IMR-90 (cell line): ENCODE results near the gene DNPH1. TPM values are rescaled to one million over a fixed set of nuclear protein-coding genes. Genes with fewer than 3 reads are reported as not detected.

Source experiments
- ATAC-seq: fragments of 200-7000 bp; cut with Tn5 transposase; 2 replicates; pipeline ENCODE4 v1.9.1; 2020; ENCODE audit warnings: low read depth, mild to moderate bottlenecking, moderate library complexity
- BruUV-seq: library from RNA; stranded (reverse); fragments of 400-500 nt; replicated peaks from 2 replicates; lab custom pipeline; 2021; lab: Mats Ljungman, UMichigan
- CTCF ChIA-PET: fragments of 300-600 bp; formaldehyde crosslinking; extraction: SDS; loops from one replicate; lab custom pipeline; 2021; ENCODE audit warnings: antibody characterized with exemption; lab: Yijun Ruan, JAX
- POLR2A ChIA-PET: fragments of 300-600 bp; sonication (Branson Sonifier 250); formaldehyde crosslinking; loops from one replicate; lab custom pipeline; 2022; ENCODE audit warnings: antibody characterized with exemption; ENCODE audit not compliant: unreplicated experiment; lab: Charles Lee
- DNase-seq: peaks from one replicate; pipeline ENCODE4 v3.0.0; 2013
- H2AFZ ChIP-seq: replicated peaks from 2 replicates; pipeline ENCODE3; 2013; ENCODE audit warnings: low read length, mild to moderate bottlenecking; ENCODE audit not compliant: poor library complexity
- H2AK5ac ChIP-seq: 2 replicates; pipeline ENCODE4 v1.6.1; 2013; ENCODE audit warnings: low read depth, low read length, inconsistent platforms
- H2AK9ac ChIP-seq: replicated peaks from 2 replicates; pipeline ENCODE3; 2013; ENCODE audit warnings: mild to moderate bottlenecking, low read depth, low read length, moderate library complexity; ENCODE audit not compliant: poor library complexity
- H2BK120ac ChIP-seq: 2 replicates; pipeline ENCODE4 v1.6.1; 2013; ENCODE audit warnings: low read depth, low read length, inconsistent platforms
- H2BK15ac ChIP-seq: 3 replicates; pipeline ENCODE4 v1.6.1; 2013; ENCODE audit warnings: low read depth, low read length, inconsistent platforms
- H2BK20ac ChIP-seq: 2 replicates; pipeline ENCODE4 v1.6.1; 2013; ENCODE audit warnings: low read depth, mild to moderate bottlenecking, inconsistent platforms, low read length, moderate library complexity
- H2BK5ac ChIP-seq: 2 replicates; pipeline ENCODE4 v1.6.1; 2013; ENCODE audit warnings: mild to moderate bottlenecking, low read depth, low read length, inconsistent platforms; ENCODE audit not compliant: poor library complexity, severe bottlenecking
- H3K14ac ChIP-seq: replicated peaks from 2 replicates; pipeline ENCODE4 v1.6.1; 2013; ENCODE audit warnings: low read depth, low read length, inconsistent platforms
- H3K18ac ChIP-seq: 2 replicates; pipeline ENCODE4 v1.6.1; 2013; ENCODE audit warnings: low read depth, low read length, control low read depth
- H3K23ac ChIP-seq: 2 replicates; pipeline ENCODE4 v1.6.1; 2013; ENCODE audit warnings: low read depth, low read length, inconsistent platforms
- H3K27ac ChIP-seq: 2 replicates; pipeline ENCODE4 v1.5.1; 2013; ENCODE audit warnings: mild to moderate bottlenecking, control low read depth, low read length; ENCODE audit not compliant: insufficient read depth
- H3K27me3 ChIP-seq: 2 replicates; pipeline ENCODE4 v1.6.1; 2013; ENCODE audit warnings: low read length; ENCODE audit not compliant: control insufficient read depth, insufficient read depth
- H3K36me3 ChIP-seq: 2 replicates; pipeline ENCODE4 v1.6.1; 2013; ENCODE audit warnings: low read length, mixed read lengths; ENCODE audit not compliant: control insufficient read depth, insufficient read depth
- H3K4ac ChIP-seq: 2 replicates; pipeline ENCODE4 v1.6.1; 2013; ENCODE audit warnings: low read depth, low read length, inconsistent platforms
- H3K4me1 ChIP-seq: 2 replicates; pipeline ENCODE4 v1.6.1; 2013; ENCODE audit warnings: low read length, mixed read lengths; ENCODE audit not compliant: control insufficient read depth, insufficient read depth
- H3K4me2 ChIP-seq: 2 replicates; pipeline ENCODE4 v1.6.1; 2013; ENCODE audit warnings: low read depth, mild to moderate bottlenecking, control low read depth, low read length, moderate library complexity
- H3K4me3 ChIP-seq: 2 replicates; pipeline ENCODE4 v1.5.1; 2013; ENCODE audit warnings: low read depth, mild to moderate bottlenecking, control low read depth, low read length, moderate library complexity; ENCODE audit not compliant: insufficient read depth
- H3K56ac ChIP-seq: 2 replicates; pipeline ENCODE4 v1.6.1; 2013; ENCODE audit warnings: low read length, inconsistent platforms; ENCODE audit not compliant: insufficient read depth; ENCODE audit errors: extremely low read depth
- H3K79me1 ChIP-seq, 2 experiments: 2 replicates each; pipeline ENCODE4 v1.6.1; 2013; ENCODE audit warnings: low read length in 2 of 2, inconsistent platforms in 1 of 2, low read depth in 1 of 2
- H3K9ac ChIP-seq: 2 replicates; pipeline ENCODE4 v1.6.1; 2013; ENCODE audit warnings: low read depth, low read length, control low read depth
- H3K9me1 ChIP-seq: 2 replicates; pipeline ENCODE4 v1.6.1; 2013; ENCODE audit warnings: low read length, inconsistent platforms; ENCODE audit not compliant: insufficient read depth
- H3K9me3 ChIP-seq: 2 replicates; pipeline ENCODE4 v1.6.1; 2013; ENCODE audit warnings: low read length; ENCODE audit not compliant: control insufficient read depth, insufficient read depth
- H4K20me1 ChIP-seq: 2 replicates; pipeline ENCODE4 v1.6.1; 2013; ENCODE audit warnings: low read length, inconsistent platforms; ENCODE audit not compliant: insufficient read depth
- H4K5ac ChIP-seq: 2 replicates; pipeline ENCODE4 v1.6.1; 2013; ENCODE audit warnings: mild to moderate bottlenecking, low read depth, low read length, control low read depth
- H4K8ac ChIP-seq, 2 experiments: 2 replicates each; pipeline ENCODE4 v1.6.1; 2013; ENCODE audit warnings: low read depth in 2 of 2, low read length in 2 of 2, control low read depth in 1 of 2, inconsistent platforms in 1 of 2
- H4K91ac ChIP-seq: 2 replicates; pipeline ENCODE4 v1.6.1; 2013; ENCODE audit warnings: low read depth, low read length, inconsistent platforms; ENCODE audit not compliant: insufficient read depth
- CTCF ChIP-seq: conservative IDR thresholded peaks from 2 replicates; pipeline ENCODE4 v1.5.1; 2012; ENCODE audit warnings: mild to moderate bottlenecking, low read depth, low read length, improper control_type of control experiment
- RAD21 ChIP-seq: IDR thresholded peaks from 2 replicates; pipeline ENCODE4 v1.6.1; 2012; ENCODE audit warnings: low read length, improper control_type of control experiment
- RCOR1 ChIP-seq: IDR thresholded peaks from 2 replicates; pipeline ENCODE4 v1.6.1; 2012; ENCODE audit warnings: mild to moderate bottlenecking, low read length, improper control_type of control experiment; ENCODE audit not compliant: insufficient replicate concordance
- WGBS, 2 experiments: methylation state at CpG; one replicate each; pipeline versions ENCODE4 v1.1.5 to v1.1.7; 2013; ENCODE audit warnings: missing lambda C conversion rate in 2 of 2; ENCODE audit not compliant: insufficient read length in 1 of 2; ENCODE audit errors: extremely low coverage in 2 of 2; 5-methylcytosine and 5-hydroxymethylcytosine counted together
- dilution Hi-C: fragments of 300-500 bp; cut with HindIII; formaldehyde crosslinking; loops from one replicate; pipeline ENCODE4 v1.14.3; 2018; ENCODE audit warnings: low sequenced_read_pairs; ENCODE audit not compliant: unreplicated experiment
- in situ Hi-C: fragments of 300-500 bp; cut with MboI; formaldehyde crosslinking; loops from 3 replicates; pipeline ENCODE4 v1.14.3; 2019; ENCODE audit warnings: low sequenced_read_pairs, inconsistent platforms, mixed read lengths
- intact Hi-C: fragments of 100-400 bp; cut with micrococcal nuclease; formaldehyde crosslinking; loops from 2 replicates; pipeline ENCODE4 v1.10.0; 2022
- polyA plus RNA-seq, 3 experiments: library from polyadenylated mRNA; depleted of rRNA; stranded (reverse); fragments of >200 nt; gene quantifications; 2 replicates each; pipeline ENCODE4 v1.2.3, GENCODE V29; 2012; ENCODE audit warnings: low replicate concordance in 1 of 3
- total RNA-seq: library from RNA; depleted of rRNA; stranded (reverse); fragments of >200 nt; gene quantifications from 2 replicates; pipeline ENCODE4 v1.2.3, GENCODE V29; 2012

Gene DNPH1
- total and polyA plus RNA-seq, 2 of the 4 experiments (the other 2 are of a cell fraction): 19.0 to 47.8 TPM

- Histone ChIP-seq H2BK20ac (no peak overlapping the region), H4K5ac (no peak overlapping the region), H3K23ac (no peak overlapping the region), H3K18ac (no peak overlapping the region), H3K4ac (no peak overlapping the region), H2AK9ac (no peak overlapping the region), H2BK15ac (no peak overlapping the region), H3K9me1 (no peaks in the 10 kb centered on the region; the same call in 1 of the 2 replicates), H3K4me3 (no peak overlapping the region), H4K8ac (no peak overlapping the region), H3K14ac (no peak overlapping the region), H3K36me3 (peaks cover 28% of the 10 kb centered on the region), H4K91ac (no peak overlapping the region), H4K20me1 (no peaks in the 10 kb centered on the region), H3K56ac (no peak overlapping the region), H2BK120ac (no peak overlapping the region), H3K9me3 (no peaks in the 10 kb centered on the region), H3K4me2 (no peak overlapping the region), H3K9ac (no peak overlapping the region), H2AFZ (no peak overlapping the region), H2AK5ac (no peak overlapping the region), H3K27ac (no peak overlapping the region), H2BK5ac (no peak overlapping the region), H3K4me1 (no peaks in the 10 kb centered on the region), H3K79me1 (no peaks in the 10 kb centered on the region), H3K27me3 (no peaks in the 10 kb centered on the region)
- BruUV-seq: no TSS peak
- POLR2A ChIA-PET: no interaction called here
- in situ Hi-C loops: no loop called here
- no peak for ATAC-seq
- CTCF ChIA-PET: no interaction called here
- TF ChIP-seq RAD21: no peak
- no peak for TF ChIP-seq CTCF
- TF ChIP-seq RCOR1: no peak
- dilution Hi-C loops: no loop called here
- 100% methylated on average over 3 of the region's 11 CpGs; no CpG with 5 or more reads in 1 of the 2 experiments for WGBS, 2 experiments
- no peak for DNase-seq
- intact Hi-C loops: no loop called here
These were observed 15.8 kb downstream of the DNPH1 start for GRCh38 chr6:43213431-43213830.
